Thyroid gland (tissue), 4 donors: ENCODE measurements around the gene HLA-E. TPM values are rescaled to one million over a fixed set of nuclear protein-coding genes. Genes with fewer than 3 reads are reported as not detected.
"Not testable (repeated sequence)": the region's sequence is repeated elsewhere in the genome, so short reads cannot be mapped to it uniquely, and the experiment has no call there.

ENCODE experiments used
- DNase-seq, 2 donors: peaks; one replicate each; pipeline ENCODE4 v3.0.0-alpha.2; 2019
- H3K27ac ChIP-seq, 3 donors: fragments of 200-600 bp; sonication (generic); 1 replicate in 2 of 3; 2 replicates in 1 of 3; pipeline ENCODE4 v1.5.1; 2016 to 2019; ENCODE audit warnings: mild to moderate bottlenecking in 1 of 3, moderate library complexity in 1 of 3
- H3K27me3 ChIP-seq: fragments of 200-600 bp; sonication (generic); one replicate; pipeline ENCODE4 v1.5.1; 2019
- H3K36me3 ChIP-seq, 2 donors: fragments of 200-600 bp; sonication (generic); one replicate each; pipeline ENCODE4 v1.5.1; 2016 to 2019
- H3K4me1 ChIP-seq, 2 donors: fragments of 200-600 bp; sonication (generic); one replicate each; pipeline ENCODE4 v1.5.1; 2017 to 2019
- H3K4me3 ChIP-seq, 3 donors: fragments of 200-600 bp; sonication (generic); replicated peaks in 1 of 3; 1 replicate in 2 of 3; 2 replicates in 1 of 3; pipeline ENCODE4 v1.5.1; 2016; ENCODE audit warnings: mild to moderate bottlenecking in 1 of 3
- H3K9me3 ChIP-seq: fragments of 200-600 bp; sonication (generic); one replicate; pipeline ENCODE4 v1.5.1; 2017
- CTCF ChIP-seq, 6 experiments: fragments of 200-600 bp in 3 of 6; fragments of 450-650 bp in 3 of 6; sonication (generic) in 3 of 6; IDR thresholded peaks; one replicate each; pipeline ENCODE4 v1.5.1; 2016 to 2019; ENCODE audit warnings: antibody characterized with exemption in 6 of 6, mild to moderate bottlenecking in 2 of 6, inconsistent platforms in 1 of 6, moderate library complexity in 1 of 6
- POLR2A ChIP-seq, 2 donors: fragments of 450-650 bp; IDR thresholded peaks; one replicate each; pipeline ENCODE4 v1.6.1; 2017; ENCODE audit warnings: antibody characterized with exemption in 2 of 2, mild to moderate bottlenecking in 2 of 2, moderate library complexity in 1 of 2
- WGBS, 2 donors: methylation state at CpG; one replicate each; pipeline ENCODE4 v1.1.5; 2017; 5-methylcytosine and 5-hydroxymethylcytosine counted together
- intact Hi-C: fragments of 100-400 bp; cut with DNase I; formaldehyde crosslinking; loops from one replicate; pipeline ENCODE4 v1.15.1; 2023
- total RNA-seq, 4 donors: library from RNA; depleted of rRNA; stranded (reverse); fragments of >200 nt; gene quantifications; one replicate each; pipeline ENCODE4 v1.2.3, GENCODE V29; 2016

The HLA-E gene
- total RNA-seq, 4 donors from 2014 or later: 382 to 717 (median 457) TPM

GRCh38 chr6:30487926-30488325 lies 1.4 kb upstream of the HLA-E start:
- peaks cover 17 to 29% of the 10 kb centered on the region in 2 donors for H3K36me3 ChIP-seq
- TF ChIP-seq POLR2A (IDR thresholded peaks at IDR 0.05) (no peak), CTCF (IDR thresholded peaks at IDR 0.05) (no peak)
- H3K4me3 ChIP-seq: no peak overlapping the region
- H3K27me3 ChIP-seq: no peaks in the 10 kb centered on the region
- no peak overlapping the region for H3K27ac ChIP-seq
- peaks cover 4 to 15% of the 10 kb centered on the region in 2 donors for H3K4me1 ChIP-seq
- intact Hi-C loops: loop anchor here (10.0 kb wide), 1 partner anchor 187 kb away; the partner anchor contains the start of gene DHX16
- no peak for DNase-seq
- H3K9me3 ChIP-seq: no peaks in the 10 kb centered on the region
- WGBS, 2 donors: 68 to 70% methylated on average over 9 of the region's 9 CpGs

GRCh38 chr6:30488697-30489080 lies 620 bp upstream of the HLA-E start:
- Histone ChIP-seq H3K4me3 (peak overlapping the region in 1 of 3 donors; percentile 91), H3K36me3 (peaks cover 18 to 35% of the 10 kb centered on the region in 2 donors), H3K27ac (peak overlapping the region; percentile 69 to 96 (median 75)), H3K4me1 (peaks cover 4 to 17% of the 10 kb centered on the region in 2 donors)
- not testable (repeated sequence) for H3K27me3 ChIP-seq, H3K9me3 ChIP-seq, DNase-seq
- WGBS, 2 donors: 90 to 93% methylated on average over 6 of the region's 6 CpGs
- intact Hi-C loops: loop anchor here (10.0 kb wide), 1 partner anchor 186 kb away; the partner anchor contains the start of gene DHX16

GRCh38 chr6:30490026-30490876 lies 942 bp downstream of the HLA-E start:
- H3K4me3 ChIP-seq: peak overlapping the region; percentile 52 to 91 (median 80)
- 25 to 68% methylated on average over 3 to 23 of the region's 38 CpGs for WGBS, 2 donors
- peaks cover 18 to 35% of the 10 kb centered on the region in 2 donors for H3K36me3 ChIP-seq
- H3K27ac ChIP-seq: peak overlapping the region; percentile 91 to 96 (median 94)
- intact Hi-C loops: loop anchor here (5.0 kb wide), 1 partner anchor 42 kb away; no protein-coding TSS in a partner anchor
- peak in 1 of 2 donors; percentile 62 for DNase-seq
- H3K4me1 ChIP-seq: peaks cover 4 to 24% of the 10 kb centered on the region in 2 donors
- H3K9me3 ChIP-seq: no peaks in the 10 kb centered on the region
- TF ChIP-seq POLR2A (IDR thresholded peaks at IDR 0.05) (no peak), CTCF (IDR thresholded peaks at IDR 0.05) (no peak)
- no peaks in the 10 kb centered on the region for H3K27me3 ChIP-seq

GRCh38 chr6:30491291-30491953 lies 2.1 kb downstream of the HLA-E start:
- intact Hi-C loops: loop anchor here (5.0 kb wide), 1 partner anchor 41 kb away; no protein-coding TSS in a partner anchor
- H3K4me1 ChIP-seq: peaks cover 4 to 26% of the 10 kb centered on the region in 2 donors

GRCh38 chr6:30491991-30492952 lies 3.0 kb downstream of the HLA-E start:
- intact Hi-C loops: loop anchor here (5.0 kb wide), 1 partner anchor 40 kb away; no protein-coding TSS in a partner anchor
- H3K4me1 ChIP-seq: peaks cover 4 to 29% of the 10 kb centered on the region in 2 donors

More at GRCh38 chr6:30491291-30491953, 2.1 kb downstream of the HLA-E start:
- H3K27ac ChIP-seq: peak overlapping the region in 1 of 3 donors; percentile 94
- H3K36me3 ChIP-seq: peaks cover 18 to 35% of the 10 kb centered on the region in 2 donors
- not testable (repeated sequence) for H3K9me3 ChIP-seq, H3K27me3 ChIP-seq, DNase-seq
- WGBS, 2 donors: 81 to 88% methylated on average over 7 to 12 of the region's 14 CpGs
- H3K4me3 ChIP-seq: peak overlapping the region in 1 of 3 donors; percentile 91

More at GRCh38 chr6:30491991-30492952, 3.0 kb downstream of the HLA-E start:
- peak overlapping the region in 2 of 3 donors; percentile 1 to 17 for H3K27ac ChIP-seq
- no peaks in the 10 kb centered on the region for H3K27me3 ChIP-seq
- H3K36me3 ChIP-seq: peaks cover 18 to 35% of the 10 kb centered on the region in 2 donors
- TF ChIP-seq POLR2A (IDR thresholded peaks at IDR 0.05): no peak
- no peak for TF ChIP-seq CTCF (IDR thresholded peaks at IDR 0.05)
- WGBS, 2 donors: 85 to 88% methylated on average over 16 of the region's 16 CpGs
- DNase-seq: no peak
- no peaks in the 10 kb centered on the region for H3K9me3 ChIP-seq
- H3K4me3 ChIP-seq: peak overlapping the region in 1 of 3 donors; percentile 91
